ENCODE data around the gene ANO10.

Gene ANO10

DNA sequence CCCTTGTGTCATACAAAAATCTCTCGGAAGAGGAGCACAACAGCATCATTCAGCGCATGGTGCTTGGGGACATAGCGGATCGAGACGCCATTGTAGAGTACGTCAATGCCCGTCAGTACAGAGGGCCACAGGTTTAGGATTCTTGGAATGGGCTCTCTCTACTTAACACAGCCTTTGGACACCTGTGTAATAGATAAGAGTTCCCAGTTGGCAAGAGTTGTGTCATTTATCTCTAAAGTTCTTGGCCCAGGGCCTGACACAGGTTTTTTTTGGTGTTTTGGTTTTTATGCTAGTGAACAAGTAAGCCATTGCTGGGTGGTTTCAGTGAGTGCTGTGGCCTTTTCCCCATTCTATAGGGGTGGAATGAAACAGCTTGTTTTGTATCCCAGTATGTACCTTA, 281.4 kb downstream of the ANO10 start:
- no peak for DNase-seq

DNA sequence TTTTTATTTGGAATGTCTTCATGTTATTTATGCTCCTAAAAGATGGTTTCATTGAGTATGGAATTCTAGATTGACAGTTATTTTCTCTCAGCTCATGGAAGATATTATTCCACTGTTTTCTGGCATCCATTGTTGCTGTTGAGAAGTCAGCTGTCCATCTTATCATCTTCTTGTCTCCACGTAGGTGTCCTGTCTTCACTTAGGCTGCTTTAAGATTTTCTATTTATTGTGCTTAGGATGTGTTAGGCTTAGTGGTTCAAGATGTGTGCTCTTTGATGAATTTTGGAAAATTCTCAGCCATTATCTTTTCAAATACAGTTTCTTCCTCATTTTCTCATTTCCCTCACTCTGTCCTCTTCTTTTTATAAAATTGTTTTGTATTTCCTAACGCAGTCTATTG, 283.5 kb downstream of the ANO10 start:
- DNase-seq, result no peak

GRCh38 chr3:43335799-43336198, 286.0 kb downstream of the ANO10 start:
- no peak for DNase-seq

- DNase-seq, result no peak
These were observed 286.8 kb downstream of the ANO10 start for GRCh38 chr3:43334976-43335375.

- no peak for DNase-seq
These were observed 290.4 kb downstream of the ANO10 start for GRCh38 chr3:43331381-43331780.

- no peak for DNase-seq
These were observed 290.8 kb downstream of the ANO10 start for GRCh38 chr3:43330981-43331380.

DNA sequence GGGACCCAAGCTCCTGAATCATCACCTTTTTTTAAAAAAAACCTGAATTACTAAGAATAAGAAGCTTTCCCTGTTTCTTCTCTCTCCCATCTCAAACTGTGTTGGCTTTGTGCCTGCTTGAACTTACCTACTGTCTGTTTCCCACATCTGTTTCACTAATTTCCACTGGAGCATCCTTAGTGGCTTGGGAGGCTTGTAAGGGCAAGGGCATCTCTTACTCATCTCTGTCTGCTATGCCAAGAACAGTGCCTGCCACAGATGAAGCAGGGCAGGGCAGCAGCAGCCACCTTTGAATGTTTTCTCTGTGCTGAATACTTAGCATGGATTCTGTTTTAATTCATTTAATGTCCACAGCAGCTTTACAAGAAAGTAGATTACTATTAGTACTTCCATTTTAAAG, 293.2 kb downstream of the ANO10 start:
- no peak for DNase-seq

GRCh38 chr3:43327582-43327979, 294.2 kb downstream of the ANO10 start:
- DNase-seq, result no peak

- no peak for DNase-seq
These were observed 294.8 kb downstream of the ANO10 start for GRCh38 chr3:43326891-43327581.

DNA sequence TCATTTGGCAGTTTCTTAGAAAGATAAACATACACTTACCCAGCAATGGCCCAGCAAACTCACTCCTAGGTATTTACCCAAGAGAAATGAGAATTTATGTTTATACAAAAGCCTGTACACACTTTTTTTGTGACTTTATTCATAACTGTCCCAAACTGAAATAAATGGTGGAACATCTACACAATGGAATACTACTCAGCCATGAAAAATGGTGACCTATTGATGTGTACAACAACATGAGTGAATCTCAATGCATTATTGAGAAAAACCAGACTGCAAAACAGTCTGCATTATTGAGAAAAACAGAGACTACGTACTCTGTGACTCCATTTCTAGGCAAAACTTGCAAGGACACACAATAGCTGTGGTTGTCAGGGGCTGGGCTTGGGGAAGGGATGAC, 298.3 kb downstream of the ANO10 start:
- DNase-seq, result no peak

DNA sequence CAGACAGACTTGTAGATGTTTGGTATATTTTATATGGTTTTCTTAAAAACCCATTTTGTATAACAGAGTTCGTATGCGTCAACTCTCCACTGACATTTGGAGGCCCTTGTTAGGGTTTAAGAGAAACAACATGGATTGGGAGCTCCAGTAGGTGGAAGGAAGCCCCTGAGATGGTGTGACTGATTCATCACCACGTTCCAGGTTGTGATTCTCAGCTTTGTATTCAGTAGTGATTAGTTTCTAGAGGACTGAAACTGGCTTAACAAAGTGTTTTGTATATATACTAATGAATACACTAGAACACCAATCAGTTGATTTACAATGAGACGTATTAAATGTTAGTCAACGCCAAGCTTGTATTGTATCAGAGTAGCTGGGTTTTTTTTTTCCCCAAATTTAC, 301.5 kb downstream of the ANO10 start:
- no peak for DNase-seq

- DNase-seq, result no peak
These were observed 302.0 kb downstream of the ANO10 start for GRCh38 chr3:43319794-43320193.

DNA sequence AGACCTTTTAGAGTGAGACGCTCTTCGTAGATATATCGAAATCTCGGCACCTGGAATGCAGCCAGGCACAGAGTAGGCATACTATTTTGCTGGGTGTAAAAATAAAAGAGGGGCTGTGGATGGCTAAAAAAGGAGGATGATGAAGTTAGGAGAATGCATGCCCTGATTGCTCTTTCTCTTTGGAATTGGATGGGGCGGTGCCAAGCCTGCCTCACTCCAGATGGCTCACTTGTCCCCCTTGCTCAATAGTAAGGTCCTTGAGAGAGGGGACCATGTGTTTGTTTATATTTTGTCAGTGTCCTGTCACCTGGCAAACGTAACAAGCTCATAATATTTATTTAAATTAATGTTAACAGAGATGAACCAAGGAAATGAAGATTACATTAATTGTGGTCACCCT, 302.4 kb downstream of the ANO10 start:
- DNase-seq, result no peak

DNA sequence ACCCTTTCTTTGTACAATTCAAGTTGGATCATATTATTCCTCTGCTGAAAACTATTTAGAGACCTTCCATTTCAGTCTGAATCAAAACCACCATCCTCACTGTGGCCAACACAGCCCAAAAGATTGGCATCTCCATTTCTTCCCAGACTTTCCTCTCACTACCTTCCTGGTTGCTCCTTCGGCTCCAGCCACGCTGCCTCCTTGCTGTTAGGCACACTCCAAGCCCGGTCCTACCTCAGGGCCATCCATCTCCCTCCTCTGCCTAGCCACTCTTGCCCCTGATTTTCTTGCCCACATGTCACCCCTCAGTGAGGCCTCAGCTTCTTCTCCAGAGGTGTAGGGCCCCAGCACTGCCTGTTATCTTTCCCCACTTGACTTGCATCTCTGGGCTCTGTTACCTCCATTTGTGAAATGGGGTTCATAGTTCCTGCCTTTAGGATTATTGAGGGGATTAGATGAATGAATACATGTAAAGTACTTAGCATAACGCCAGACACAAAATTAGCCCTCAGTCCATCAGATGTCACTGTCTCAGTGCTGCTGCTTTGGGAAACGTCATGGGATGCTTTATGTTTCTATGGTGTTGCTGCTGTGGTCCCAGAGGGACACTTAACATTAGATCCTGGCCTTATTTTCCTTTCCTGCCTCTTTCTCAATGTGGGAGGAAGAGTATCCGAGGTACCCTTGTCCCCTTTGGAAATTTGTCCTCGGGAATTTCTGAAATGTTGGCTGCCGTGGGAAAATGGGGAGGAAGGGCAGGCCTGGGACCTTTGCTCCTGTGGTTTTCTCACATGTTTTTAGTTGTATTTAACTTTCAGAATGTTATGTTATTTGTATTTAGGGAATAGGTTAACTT, 304.1 kb downstream of the ANO10 start:
- no peak for DNase-seq

- no peak for DNase-seq
These were observed 304.9 kb downstream of the ANO10 start for GRCh38 chr3:43316783-43317460.

All from activated naive CD4-positive, alpha-beta T cell (primary cell).